Gastroesophageal sphincter (tissue), 4 donors: ENCODE measurements around the gene RAP1GAP. TPM values are rescaled to one million over a fixed set of nuclear protein-coding genes. Genes with fewer than 3 reads are reported as not detected.

Experiments used
- ATAC-seq: fragments of 150-250 bp; one replicate; pipeline ENCODE4 v1.9.1; 2016; ENCODE audit warnings: mild to moderate bottlenecking, moderate library complexity
- H3K27ac ChIP-seq, 4 donors: fragments of 200-600 bp; sonication (generic) in 3 of 4; 1 replicate in 3 of 4; 2 replicates in 1 of 4; pipeline ENCODE4 v1.5.1; 2016 to 2019
- H3K27me3 ChIP-seq: fragments of 200-600 bp; sonication (generic); one replicate; pipeline ENCODE4 v1.5.1; 2019
- H3K36me3 ChIP-seq, 2 donors: fragments of 200-600 bp; sonication (generic); one replicate each; pipeline ENCODE4 v1.5.1; 2019; ENCODE audit warnings: control low read depth in 1 of 2
- H3K4me1 ChIP-seq, 3 donors: fragments of 200-600 bp; sonication (generic); 1 replicate in 2 of 3; 2 replicates in 1 of 3; pipeline ENCODE4 v1.5.1; 2016 to 2019; ENCODE audit warnings: control low read depth in 2 of 3
- H3K4me3 ChIP-seq, 2 donors: fragments of 200-600 bp; sonication (generic); one replicate each; pipeline ENCODE4 v1.5.1; 2019; ENCODE audit warnings: mild to moderate bottlenecking in 1 of 2, moderate library complexity in 1 of 2
- H3K9me3 ChIP-seq, 3 donors: fragments of 200-600 bp; sonication (generic); one replicate each; pipeline ENCODE4 v1.5.1; 2017 to 2019; ENCODE audit warnings: control low read depth in 2 of 3
- CTCF ChIP-seq, 4 experiments: fragments of 200-600 bp in 2 of 4; fragments of 450-650 bp in 2 of 4; sonication (generic) in 1 of 4; IDR thresholded peaks; one replicate each; pipeline ENCODE4 v1.5.1; 2017 to 2019; ENCODE audit warnings: antibody characterized with exemption in 4 of 4, mild to moderate bottlenecking in 2 of 4, moderate library complexity in 2 of 4
- EP300 ChIP-seq: sonication (generic); formaldehyde crosslinking; IDR thresholded peaks from one replicate; pipeline ENCODE4 v1.6.1; 2017; ENCODE audit warnings: antibody characterized with exemption, mild to moderate bottlenecking
- POLR2A ChIP-seq, 2 donors: fragments of 450-650 bp; IDR thresholded peaks; one replicate each; pipeline ENCODE4 v1.6.1; 2017; ENCODE audit warnings: antibody characterized with exemption in 2 of 2, mild to moderate bottlenecking in 2 of 2, moderate library complexity in 1 of 2
- POLR2AphosphoS5 ChIP-seq: sonication (generic); formaldehyde crosslinking; IDR thresholded peaks from one replicate; pipeline ENCODE4 v1.6.1; 2017; ENCODE audit warnings: antibody characterized with exemption
- WGBS, 2 donors: methylation state at CpG; one replicate each; pipeline ENCODE4 v1.1.5; 2018; ENCODE audit warnings: low coverage in 1 of 2; 5-methylcytosine and 5-hydroxymethylcytosine counted together
- total RNA-seq, 4 donors: library from RNA; depleted of rRNA; stranded (reverse); fragments of >200 nt; gene quantifications; one replicate each; pipeline ENCODE4 v1.1.0, GENCODE V29; 2016

The RAP1GAP gene
- total RNA-seq, 4 donors from 2014 or later, result 0.12 to 2.3 TPM; not detected in 2

DNA sequence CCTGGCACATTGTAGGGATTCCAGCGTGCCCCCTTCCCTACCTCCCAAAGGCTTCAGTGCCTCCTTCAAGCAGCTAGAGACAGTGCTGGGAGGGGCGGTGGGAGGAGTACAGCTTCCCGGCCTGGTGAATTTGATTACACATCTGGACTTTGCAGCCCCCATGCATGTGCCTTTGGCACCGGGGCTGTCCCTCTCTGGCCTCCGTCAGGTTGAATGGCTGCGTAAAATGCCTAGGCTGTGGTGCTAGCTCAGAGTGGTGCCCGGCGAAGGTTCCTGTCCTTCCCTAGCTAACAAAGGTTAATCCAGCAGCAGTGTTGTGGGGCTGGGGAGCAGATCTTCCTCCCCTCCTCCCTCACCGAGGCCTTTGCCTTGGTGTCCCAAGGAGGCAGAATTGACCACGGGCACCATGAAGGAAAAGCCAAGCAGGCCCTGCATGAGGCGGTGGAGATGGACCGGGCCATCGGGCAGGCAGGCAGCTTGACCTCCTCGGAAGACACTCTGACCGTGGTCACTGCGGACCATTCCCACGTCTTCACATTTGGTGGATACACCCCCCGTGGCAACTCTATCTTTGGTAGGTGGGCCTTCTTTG, 93.7 kb downstream of the RAP1GAP start:
- no CpG with 5 or more reads among the region's 18 CpGs for WGBS, 2 donors
- H3K36me3 ChIP-seq, result no peaks in the 10 kb centered on the region
- peaks cover 0 to 6% (median 0%) of the 10 kb centered on the region in 3 donors for H3K9me3 ChIP-seq
- TF ChIP-seq CTCF (IDR thresholded peaks at IDR 0.05) (no peak), EP300 (no peak), POLR2A (IDR thresholded peaks at IDR 0.05) (no peak), POLR2AphosphoS5 (no peak)
- H3K27me3 ChIP-seq, result no peaks in the 10 kb centered on the region
- H3K27ac ChIP-seq, result peak overlapping the region in 3 of 4 donors; percentile 79 to 86 (median 85)
- H3K4me3 ChIP-seq, result no peak overlapping the region
- H3K4me1 ChIP-seq, result peaks cover 0 to 24% (median 5%) of the 10 kb centered on the region in 3 donors
- ATAC-seq, result no peak

GRCh38 chr1:21574466-21575151, 94.5 kb downstream of the RAP1GAP start:
- H3K4me3 ChIP-seq, result peak overlapping the region in 1 of 2 donors; percentile 23
- H3K27ac ChIP-seq, result peak overlapping the region; percentile 59 to 86 (median 82)
- H3K36me3 ChIP-seq, result no peaks in the 10 kb centered on the region
- no peaks in the 10 kb centered on the region for H3K27me3 ChIP-seq
- TF ChIP-seq CTCF (IDR thresholded peaks at IDR 0.05) (no peak), EP300 (no peak)
- peaks cover 0 to 6% (median 0%) of the 10 kb centered on the region in 3 donors for H3K9me3 ChIP-seq
- peak; percentile 77 for ATAC-seq
- H3K4me1 ChIP-seq, result peaks cover 0 to 24% (median 5%) of the 10 kb centered on the region in 3 donors
- 4 to 26% methylated on average over 4 to 6 of the region's 31 CpGs for WGBS, 2 donors

DNA sequence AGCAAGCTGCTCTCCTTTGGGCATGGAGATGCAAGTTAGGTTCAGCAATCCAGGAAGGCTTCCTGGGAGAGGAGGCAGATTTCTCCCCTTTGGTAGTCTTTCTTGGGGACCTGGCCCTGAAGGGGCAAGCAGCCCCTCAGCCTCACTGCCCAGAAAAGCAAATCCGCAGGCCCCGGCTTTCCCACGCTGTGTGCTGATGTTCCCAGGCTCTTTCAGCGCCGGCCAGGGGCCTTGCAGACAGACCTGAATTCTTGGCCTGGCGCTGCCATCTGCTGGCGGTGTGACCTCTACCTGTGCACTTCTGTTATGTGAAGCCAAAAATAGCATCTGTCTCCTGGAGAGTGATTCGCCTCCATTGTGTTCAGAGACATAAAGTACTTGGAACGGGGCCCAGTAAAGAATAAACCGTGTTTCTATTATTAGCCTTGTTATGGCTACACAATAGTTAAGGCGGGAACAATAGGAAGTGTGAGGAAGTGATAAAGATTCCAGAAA, 95.1 kb downstream of the RAP1GAP start:
- WGBS, 2 donors, result 4 to 7% methylated on average over 4 of the region's 11 CpGs
- Histone ChIP-seq H3K4me3 (no peak overlapping the region), H3K27ac (peak overlapping the region in 3 of 4 donors; percentile 79 to 86 (median 85)), H3K4me1 (peaks cover 0 to 24% (median 5%) of the 10 kb centered on the region in 3 donors), H3K9me3 (peaks cover 0 to 6% (median 0%) of the 10 kb centered on the region in 3 donors), H3K27me3 (no peaks in the 10 kb centered on the region), H3K36me3 (no peaks in the 10 kb centered on the region)
- TF ChIP-seq POLR2AphosphoS5 (peak; percentile 33), CTCF (IDR thresholded peaks at IDR 0.05) (peak in 3 of 4 experiments; percentile 41 to 74 (median 60)), EP300 (no peak), POLR2A (IDR thresholded peaks at IDR 0.05) (no peak)
- peak; percentile 83 for ATAC-seq

GRCh38 chr1:21573475-21573874, 95.7 kb downstream of the RAP1GAP start:
- WGBS, 2 donors, result 40 to 67% methylated on average over 1 of the region's 11 CpGs
- Histone ChIP-seq H3K4me3 (no peak overlapping the region), H3K27me3 (no peaks in the 10 kb centered on the region), H3K36me3 (no peaks in the 10 kb centered on the region), H3K27ac (peak overlapping the region in 3 of 4 donors; percentile 27 to 86 (median 85)), H3K4me1 (peaks cover 0 to 24% (median 5%) of the 10 kb centered on the region in 3 donors), H3K9me3 (peaks cover 0 to 6% (median 0%) of the 10 kb centered on the region in 3 donors)
- no peak for ATAC-seq
- TF ChIP-seq POLR2AphosphoS5, result no peak
- no peak for TF ChIP-seq POLR2A (IDR thresholded peaks at IDR 0.05)
- TF ChIP-seq EP300, result no peak
- TF ChIP-seq CTCF (IDR thresholded peaks at IDR 0.05), result no peak
